Left renal pelvis (tissue), 4 donors: ENCODE measurements around the gene FOXN4. TPM values are rescaled to one million over a fixed set of nuclear protein-coding genes. Genes with fewer than 3 reads are reported as not detected.

ENCODE experiments used
- DNase-seq, 4 donors: peaks; one replicate each; pipeline ENCODE4 v3.0.0-alpha.2; 2013; ENCODE audit warnings: low read depth in 4 of 4, low spot score in 3 of 4
- polyA plus RNA-seq, 4 donors: library from polyadenylated mRNA; unstranded; fragments of 120-200 nt; gene quantifications; one replicate each; pipeline ENCODE4 v1.2.1, GENCODE V29; 2013; ENCODE audit not compliant: insufficient read length in 4 of 4

Gene FOXN4
- polyA plus RNA-seq, 4 donors, result 0.92 to 3.5 (median 1.5) TPM

DNA sequence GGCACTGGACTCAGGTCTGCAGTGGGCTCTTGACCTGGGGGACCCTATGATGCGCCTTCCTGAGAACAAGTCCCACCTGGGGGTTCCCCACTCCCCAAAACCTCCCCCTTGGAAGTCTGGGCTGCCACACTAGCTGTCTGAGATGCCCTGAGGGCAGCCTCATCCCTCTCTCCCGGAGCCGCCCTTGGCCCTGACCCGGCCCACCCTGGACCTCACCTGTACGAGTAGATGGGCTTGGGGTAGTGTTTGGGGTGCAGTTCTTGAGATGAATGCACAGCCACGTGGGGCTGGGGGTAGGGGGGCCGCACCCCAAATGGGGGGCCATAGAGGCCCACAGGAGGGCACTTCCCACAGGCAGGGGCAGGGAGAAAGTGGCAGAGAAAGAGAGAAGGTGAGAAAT is 21.9 kb downstream of the FOXN4 start:
- no peak for DNase-seq

DNA sequence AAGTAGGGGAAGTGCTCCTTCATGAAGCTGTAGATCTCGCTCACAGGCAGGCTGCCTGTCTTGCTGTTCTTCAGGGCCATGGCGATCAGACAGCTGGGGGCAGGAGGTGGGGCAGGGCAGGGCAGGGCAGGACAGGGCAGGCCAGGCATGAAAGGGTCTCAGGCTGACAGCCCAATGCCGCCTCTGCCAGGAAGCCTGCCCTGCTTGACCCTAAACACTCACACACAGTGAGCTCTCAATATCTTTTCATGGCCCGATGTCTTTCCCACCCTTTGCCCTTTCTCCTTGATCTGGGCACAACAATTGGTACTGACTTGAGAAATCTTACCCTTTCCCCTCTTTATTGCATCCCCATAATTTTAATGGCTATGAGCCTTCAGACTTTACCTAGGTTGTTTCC is 22.4 kb downstream of the FOXN4 start:
- no peak for DNase-seq

DNA sequence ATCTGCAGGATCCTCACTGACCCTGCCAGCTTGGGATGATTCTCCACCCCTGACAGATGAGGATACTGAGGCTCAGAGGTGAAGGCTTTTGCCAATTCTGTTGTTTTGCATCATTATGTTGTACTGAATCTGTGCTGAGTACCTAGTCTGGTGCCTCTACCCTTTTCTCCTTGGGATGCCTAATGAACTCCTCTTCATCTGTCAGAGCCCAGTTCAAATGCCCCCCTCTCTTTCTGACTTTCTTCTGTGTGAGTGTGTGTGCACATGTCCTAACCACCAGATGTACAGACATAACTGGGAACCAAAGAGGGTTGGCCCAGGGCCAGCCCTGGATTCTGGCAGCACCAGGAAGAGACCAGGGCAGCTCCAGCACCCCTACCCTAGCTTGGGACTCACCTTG is 22.8 kb downstream of the FOXN4 start:
- no peak for DNase-seq

- DNase-seq, result no peak
Measured at GRCh38 chr12:109284392-109284791, 24.7 kb downstream of the FOXN4 start.

DNA sequence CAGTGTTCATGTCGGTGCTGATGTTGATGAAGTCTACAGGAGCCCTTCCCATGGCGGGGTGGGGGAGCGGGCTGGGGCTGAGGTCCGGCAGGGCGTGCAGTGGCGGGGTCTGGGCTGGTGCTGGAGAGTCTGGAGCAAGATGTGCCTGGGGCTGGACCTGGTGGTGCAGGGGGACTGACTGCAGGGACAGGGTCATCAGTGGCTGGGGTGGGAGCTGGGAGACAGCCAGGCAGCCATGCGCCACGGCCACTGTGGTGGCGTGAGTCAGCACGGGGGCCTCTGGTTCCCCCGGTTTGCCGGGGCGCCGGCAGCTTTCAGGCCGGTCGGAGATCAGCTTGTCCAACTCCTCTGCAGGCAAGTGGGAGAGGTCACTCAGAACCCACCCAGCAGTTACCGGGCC is 27.6 kb downstream of the FOXN4 start:
- DNase-seq, result no peak

DNA sequence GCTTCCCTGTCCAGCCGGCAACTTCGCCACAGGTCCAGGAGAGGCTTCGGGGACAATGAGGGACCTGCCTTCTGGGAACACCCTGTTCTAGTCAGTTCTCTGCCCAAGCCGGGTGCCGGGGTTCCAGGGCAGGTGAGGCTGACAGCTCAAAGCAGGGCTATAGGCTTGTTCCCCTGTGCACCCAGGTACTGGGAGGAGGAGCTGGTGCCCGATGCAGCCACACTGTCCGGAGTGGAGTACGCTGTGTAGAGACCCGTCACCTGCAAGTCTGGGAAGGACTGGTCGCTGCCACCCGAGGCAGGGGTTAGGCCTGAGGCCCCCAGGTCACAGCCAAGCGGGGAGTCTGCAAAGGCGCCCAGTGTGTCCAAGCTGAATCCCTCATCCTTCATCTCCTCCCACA is 29.6 kb downstream of the FOXN4 start:
- no peak for DNase-seq

DNA sequence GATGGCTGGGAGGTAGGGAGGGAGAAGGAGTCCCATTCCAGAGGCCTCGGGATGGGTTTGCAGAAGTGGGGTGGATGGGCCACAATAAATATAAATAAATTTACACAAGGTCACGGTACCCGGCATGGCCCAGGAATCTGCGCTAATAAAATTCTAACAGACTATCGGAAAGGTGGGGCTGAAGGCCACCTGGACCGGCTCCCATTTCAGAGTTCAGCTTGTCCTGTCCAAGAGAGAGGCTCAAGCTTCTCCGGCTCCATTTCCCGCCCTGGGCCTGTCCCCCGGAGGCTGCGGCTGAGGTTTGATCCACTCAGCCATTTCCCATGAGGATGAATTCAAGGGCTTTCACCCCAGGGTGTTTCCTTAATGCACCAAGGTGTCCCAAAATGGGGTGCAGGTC is 30.2 kb downstream of the FOXN4 start:
- DNase-seq, result no peak

DNA sequence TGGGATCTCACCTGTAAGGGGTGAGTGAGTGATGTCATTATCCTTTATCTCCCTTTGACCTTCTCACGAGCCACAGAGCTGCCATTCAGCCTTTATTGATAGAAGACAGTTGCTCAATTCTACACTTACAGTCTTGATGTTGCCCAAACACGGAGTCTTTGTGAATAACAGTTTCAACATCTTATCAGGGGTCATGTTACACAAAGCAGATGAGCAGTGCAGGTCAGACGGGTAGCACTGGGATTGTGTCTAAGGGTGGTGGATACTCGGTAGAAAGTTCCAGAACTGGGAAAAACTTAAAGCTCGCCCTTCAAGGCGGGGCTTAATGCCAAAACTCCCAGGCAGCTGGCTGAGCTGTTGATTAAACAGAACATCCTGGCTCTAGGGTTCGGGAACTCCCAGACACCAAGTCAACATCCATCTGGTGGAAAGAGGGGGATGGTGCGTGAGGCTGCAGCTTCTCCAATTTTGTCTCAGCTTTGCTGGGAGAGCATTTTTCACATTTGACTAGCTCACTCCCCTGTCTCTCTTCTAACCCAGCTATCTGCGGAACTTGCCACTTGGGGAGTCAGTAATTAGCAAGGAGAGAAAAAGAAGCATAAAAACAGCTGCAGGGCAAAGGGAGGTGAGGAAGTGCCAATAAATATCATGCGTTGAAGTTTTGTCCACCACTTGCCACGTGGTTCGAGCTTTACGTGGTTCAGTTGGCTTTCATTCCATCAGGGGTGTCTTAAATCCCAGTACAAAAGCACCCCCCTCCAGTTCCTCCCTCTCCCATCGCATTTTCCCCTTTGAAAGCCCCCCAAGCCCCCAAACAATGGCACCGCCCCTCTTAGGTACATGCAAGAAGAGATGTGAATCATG is 31.0 kb downstream of the FOXN4 start:
- no peak for DNase-seq

GRCh38 chr12:109277255-109277898 is 31.7 kb downstream of the FOXN4 start:
- no peak for DNase-seq

GRCh38 chr12:109276160-109276559 is 32.9 kb downstream of the FOXN4 start:
- DNase-seq, result no peak

GRCh38 chr12:109275173-109275572 is 33.9 kb downstream of the FOXN4 start:
- DNase-seq, result no peak

GRCh38 chr12:109274381-109274780 is 34.7 kb downstream of the FOXN4 start:
- DNase-seq, result no peak

DNA sequence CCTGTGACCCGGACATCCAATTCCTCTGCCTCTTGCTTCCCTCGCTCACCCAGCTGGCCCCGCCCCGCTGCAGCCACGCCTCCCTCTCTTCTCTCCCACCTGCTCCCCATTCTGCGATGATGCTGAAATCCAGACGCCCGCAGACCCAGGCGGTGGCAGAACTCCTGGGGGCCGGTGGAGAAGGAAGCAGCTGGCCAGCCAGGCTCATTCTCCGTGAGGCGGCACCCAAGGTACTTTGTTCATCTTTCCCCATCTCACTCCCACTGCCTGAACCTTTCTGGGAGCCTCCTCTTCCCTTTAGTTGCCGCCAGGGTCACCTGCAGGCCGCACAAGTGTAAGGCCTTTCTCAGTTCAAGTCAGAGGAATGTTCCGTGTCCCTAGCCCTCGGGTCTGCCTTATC is 35.7 kb downstream of the FOXN4 start:
- no peak for DNase-seq

GRCh38 chr12:109271418-109271817 is 37.7 kb downstream of the FOXN4 start:
- DNase-seq, result no peak

- no peak for DNase-seq
Measured at GRCh38 chr12:109270494-109270893, 38.6 kb downstream of the FOXN4 start.

DNA sequence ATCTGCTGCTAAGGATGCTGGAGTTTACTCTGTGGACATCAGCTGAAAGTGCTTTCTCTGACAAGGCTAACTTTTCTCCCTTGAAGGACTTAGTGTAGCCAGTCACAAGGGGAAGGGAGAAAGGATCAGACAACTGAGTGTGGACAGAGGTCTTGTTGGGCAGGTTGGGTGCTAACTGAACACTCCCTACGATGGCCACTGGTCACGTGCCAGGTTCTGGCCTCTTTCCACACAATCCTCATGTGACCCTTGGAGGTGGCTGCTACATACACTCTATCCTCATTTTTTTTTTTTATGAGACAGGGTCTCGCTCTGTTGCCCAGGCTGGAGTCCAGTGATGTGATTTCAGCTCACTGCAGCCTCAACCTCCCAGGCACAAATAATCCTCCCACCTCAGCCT is 39.7 kb downstream of the FOXN4 start:
- no peak for DNase-seq

GRCh38 chr12:109268896-109269295 is 40.2 kb downstream of the FOXN4 start:
- DNase-seq, result no peak

DNA sequence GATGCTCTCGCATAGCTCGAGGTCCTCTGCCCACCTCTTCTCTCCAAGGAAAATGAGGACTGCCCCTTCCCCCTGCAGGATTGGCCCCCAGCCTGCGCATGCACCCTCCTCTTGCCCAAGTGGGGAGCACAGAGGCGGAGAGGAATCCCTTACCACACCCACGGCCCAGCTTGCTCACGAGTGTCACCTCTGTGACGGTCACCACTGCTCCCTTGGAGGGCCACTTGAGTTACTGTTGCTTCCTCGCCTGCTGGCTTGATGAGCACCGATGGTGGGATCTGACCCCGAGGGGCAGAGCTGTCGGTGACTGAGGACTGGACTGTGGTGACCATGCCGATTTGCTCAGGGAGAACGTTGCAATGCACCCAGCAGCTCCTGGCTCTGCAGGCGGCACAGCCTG is 41.7 kb downstream of the FOXN4 start:
- DNase-seq, result no peak

GRCh38 chr12:109266106-109266879 is 42.8 kb downstream of the FOXN4 start:
- DNase-seq, result no peak

DNA sequence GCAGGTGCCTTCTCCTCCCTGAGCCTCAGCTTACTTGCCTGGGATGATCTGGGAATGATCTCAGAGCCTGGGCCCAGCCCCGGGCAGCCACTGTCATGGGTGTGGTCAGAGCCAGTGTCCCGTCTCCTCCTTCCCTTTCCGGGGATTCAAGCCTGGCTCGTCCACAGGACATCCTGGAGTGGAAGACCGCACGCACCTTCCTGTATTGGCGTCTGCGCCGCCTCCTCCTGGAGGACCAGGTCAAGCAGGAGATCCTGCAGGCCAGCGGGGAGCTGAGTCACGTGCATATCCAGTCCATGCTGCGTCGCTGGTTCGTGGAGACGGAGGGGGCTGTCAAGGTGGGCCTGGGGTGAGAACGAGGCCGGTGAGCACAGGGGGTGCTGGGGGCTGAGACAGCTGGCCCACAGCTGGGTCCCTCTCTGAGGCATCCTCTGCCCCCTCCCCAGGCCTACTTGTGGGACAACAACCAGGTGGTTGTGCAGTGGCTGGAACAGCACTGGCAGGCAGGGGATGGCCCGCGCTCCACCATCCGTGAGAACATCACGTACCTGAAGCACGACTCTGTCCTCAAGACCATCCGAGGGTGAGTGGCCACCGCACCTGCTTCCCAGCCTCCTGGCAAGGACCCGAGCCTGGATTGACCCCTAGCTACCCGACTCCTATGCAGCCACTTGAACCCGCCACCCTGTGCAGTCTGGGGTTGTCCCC is 44.0 kb downstream of the FOXN4 start:
- DNase-seq, result no peak
